ENCODE data around the gene AFF3.

DNA sequence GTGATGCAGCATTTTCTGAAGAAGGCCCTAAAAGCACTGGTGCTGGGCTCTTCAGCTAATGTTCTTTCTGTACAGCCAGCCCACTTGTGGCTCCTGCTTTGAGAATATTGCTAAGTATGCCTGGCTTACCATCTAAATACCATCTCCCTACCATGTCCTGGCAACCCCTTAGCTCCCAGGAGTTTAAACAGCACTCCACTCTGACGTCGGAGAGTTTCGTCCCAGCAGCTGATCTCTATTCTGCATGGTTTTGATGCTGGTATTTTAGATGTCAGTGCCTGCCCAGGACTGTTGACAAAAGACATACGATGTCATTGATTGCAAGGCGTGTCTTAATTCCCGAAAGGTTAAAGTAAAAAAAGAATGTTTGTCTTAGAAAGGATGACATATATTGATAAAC is 47.0 kb upstream of the AFF3 start:
- no peak for TF ChIP-seq SP1 (IDR thresholded peaks at IDR 0.05)
- TF ChIP-seq FOXM1 (IDR thresholded peaks at IDR 0.05; ENCODE audit: borderline replicate concordance): no peak
- no peak for TF ChIP-seq SUZ12 (IDR thresholded peaks at IDR 0.05)
- TF ChIP-seq FOXK2 (IDR thresholded peaks at IDR 0.05): no peak
- TF ChIP-seq, protein P1, sequence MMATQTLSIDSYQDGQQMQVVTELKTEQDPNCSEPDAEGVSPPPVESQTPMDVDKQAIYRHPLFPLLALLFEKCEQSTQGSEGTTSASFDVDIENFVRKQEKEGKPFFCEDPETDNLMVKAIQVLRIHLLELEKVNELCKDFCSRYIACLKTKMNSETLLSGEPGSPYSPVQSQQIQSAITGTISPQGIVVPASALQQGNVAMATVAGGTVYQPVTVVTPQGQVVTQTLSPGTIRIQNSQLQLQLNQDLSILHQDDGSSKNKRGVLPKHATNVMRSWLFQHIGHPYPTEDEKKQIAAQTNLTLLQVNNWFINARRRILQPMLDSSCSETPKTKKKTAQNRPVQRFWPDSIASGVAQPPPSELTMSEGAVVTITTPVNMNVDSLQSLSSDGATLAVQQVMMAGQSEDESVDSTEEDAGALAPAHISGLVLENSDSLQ (IDR thresholded peaks at IDR 0.05): no peak
- TF ChIP-seq TARDBP (IDR thresholded peaks at IDR 0.05): no peak
- TF ChIP-seq BHLHE40 (IDR thresholded peaks at IDR 0.05; ENCODE audit: borderline replicate concordance): no peak
- TF ChIP-seq ELF4 (IDR thresholded peaks at IDR 0.05): no peak
- no peak for TF ChIP-seq CTBP1 (IDR thresholded peaks at IDR 0.05; ENCODE audit: borderline replicate concordance)
- TF ChIP-seq ARNT (IDR thresholded peaks at IDR 0.05): no peak

Data from HEK293T (cell line).